Stimulated activated CD4-positive, alpha-beta T cell treated with anti-CD3 and anti-CD28 coated beads, Interleukin-1b, Interleukin-23, amount 100 ng/mL, for 4 hours (primary cell): ENCODE results near the gene MBNL3.

Experiments used
- DNase-seq, 2 donors: peaks; one replicate each; pipeline ENCODE4 v3.0.0-alpha.2; 2020; ENCODE audit warnings: low read depth in 2 of 2

Gene MBNL3

GRCh38 chrX:132488819-132489577, at the start of gene MBNL3:
MBNL3 (minus strand) TSS chrX:132489038; CDS start chrX:132439611, 49,427 bp downstream.
- DNase-seq, result peak; percentile 34 to 43

GRCh38 chrX:132533409-132533808, 44.6 kb upstream of the MBNL3 start:
- no peak for DNase-seq

GRCh38 chrX:132532913-132533312, 44.1 kb upstream of the MBNL3 start:
- DNase-seq, result no peak

- DNase-seq, result no peak
Observed at GRCh38 chrX:132532097-132532496, 43.3 kb upstream of the MBNL3 start.

- no peak for DNase-seq
Observed at GRCh38 chrX:132520792-132521191, 32.0 kb upstream of the MBNL3 start.

- DNase-seq, result no peak
Observed at GRCh38 chrX:132520213-132520612, 31.4 kb upstream of the MBNL3 start.

GRCh38 chrX:132518401-132518800, 29.6 kb upstream of the MBNL3 start:
- no peak for DNase-seq

GRCh38 chrX:132508834-132509233, 20.0 kb upstream of the MBNL3 start:
- DNase-seq, result no peak

- no peak for DNase-seq
Observed at GRCh38 chrX:132505116-132505515, 16.3 kb upstream of the MBNL3 start.

- no peak for DNase-seq
Observed at GRCh38 chrX:132504417-132504816, 15.6 kb upstream of the MBNL3 start.

GRCh38 chrX:132501606-132502005, 12.8 kb upstream of the MBNL3 start:
- no peak for DNase-seq

- no peak for DNase-seq
Observed at GRCh38 chrX:132497432-132497831, 8.6 kb upstream of the MBNL3 start.

- no peak for DNase-seq
Observed at GRCh38 chrX:132493095-132493494, 4.3 kb upstream of the MBNL3 start.

- no peak for DNase-seq
Observed at GRCh38 chrX:132491191-132491590, 2.4 kb upstream of the MBNL3 start.

- peak; percentile 23 to 26 for DNase-seq
Observed at GRCh38 chrX:132489578-132490419, 961 bp upstream of the MBNL3 start.

GRCh38 chrX:132488180-132488705, 595 bp downstream of the MBNL3 start:
- peak in 1 of 2 donors; percentile 7 for DNase-seq

GRCh38 chrX:132486599-132487178, 2.1 kb downstream of the MBNL3 start:
- no peak for DNase-seq

- no peak for DNase-seq
Observed at GRCh38 chrX:132483951-132484350, 4.9 kb downstream of the MBNL3 start.

- no peak for DNase-seq
Observed at GRCh38 chrX:132483488-132483887, 5.3 kb downstream of the MBNL3 start.

GRCh38 chrX:132482632-132483031, 6.2 kb downstream of the MBNL3 start:
- no peak for DNase-seq

- DNase-seq, result no peak
Observed at GRCh38 chrX:132481449-132481848, 7.4 kb downstream of the MBNL3 start.

- peak in 1 of 2 donors; percentile 20 for DNase-seq
Observed at GRCh38 chrX:132480581-132481203, 8.1 kb downstream of the MBNL3 start.
